HEK293 (cell line): ENCODE data around the gene IQCE.
A peak's percentile ranks its signal among the peaks of the same experiment; 100 is the strongest.

Source experiments
- CTCF ChIA-PET: fragments of 350-600 bp; formaldehyde crosslinking; extraction: SDS; loops from one replicate; lab custom pipeline; 2021; ENCODE audit warnings: antibody characterized with exemption; lab: Yijun Ruan, JAX
- POLR2A ChIA-PET: fragments of 300-600 bp; formaldehyde crosslinking; extraction: SDS; loops from one replicate; lab custom pipeline; 2020; ENCODE audit warnings: antibody characterized with exemption, inconsistent platforms; lab: Yijun Ruan, JAX
- H3K27ac ChIP-seq: fragments of 200-500 bp; sonication (Bioruptor generic); 2 replicates; pipeline ENCODE4 v1.5.1; 2014; ENCODE audit warnings: low read depth, low read length, control low read depth, inconsistent platforms; ENCODE audit errors: extremely low read depth
- H3K36me3 ChIP-seq, 2 experiments: fragments of 200-500 bp in 1 of 2; sonication (Bioruptor generic) in 1 of 2; 1 replicate in 1 of 2; 2 replicates in 1 of 2; pipeline ENCODE4 v1.5.1; 2014 to 2017; ENCODE audit warnings: inconsistent platforms in 2 of 2, low read length in 2 of 2; ENCODE audit not compliant: control insufficient read depth in 2 of 2, insufficient read depth in 1 of 2
- H3K4me1 ChIP-seq: fragments of 200-500 bp; sonication (Bioruptor generic); 2 replicates; pipeline ENCODE4 v1.5.1; 2014; ENCODE audit warnings: mild to moderate bottlenecking, low read length, inconsistent platforms; ENCODE audit not compliant: control insufficient read depth, insufficient read depth
- H3K4me3 ChIP-seq: 2 replicates; pipeline ENCODE4 v1.5.1; 2011; ENCODE audit warnings: low read depth, mild to moderate bottlenecking, control low read depth, low read length, moderate library complexity
- H3K9me3 ChIP-seq: fragments of 200-500 bp; sonication (Bioruptor generic); 2 replicates; pipeline ENCODE4 v1.5.1; 2014; ENCODE audit warnings: low read depth, low read length, inconsistent platforms; ENCODE audit not compliant: control insufficient read depth, insufficient read depth
- AEBP2 ChIP-seq: fragments of 450-650 bp; formaldehyde crosslinking; IDR thresholded peaks from 2 replicates; pipeline ENCODE4 v1.5.1; 2016; ENCODE audit warnings: missing biosample characterization, missing genetic modification characterization, borderline replicate concordance
- EGR2 ChIP-seq: fragments of 450-650 bp; formaldehyde crosslinking; IDR thresholded peaks from 2 replicates; pipeline ENCODE4 v1.5.1; 2016; ENCODE audit warnings: low read depth, missing biosample characterization, missing genetic modification characterization
- GLIS1 ChIP-seq: fragments of 450-650 bp; formaldehyde crosslinking; IDR thresholded peaks from 2 replicates; pipeline ENCODE4 v1.5.1; 2016; ENCODE audit warnings: missing biosample characterization, missing genetic modification characterization
- GLIS2 ChIP-seq: fragments of 450-650 bp; formaldehyde crosslinking; IDR thresholded peaks from 2 replicates; pipeline ENCODE4 v1.5.1; 2016; ENCODE audit warnings: missing biosample characterization, missing genetic modification characterization
- KLF1 ChIP-seq: fragments of 450-650 bp; formaldehyde crosslinking; IDR thresholded peaks from 2 replicates; pipeline ENCODE4 v1.5.1; 2016; ENCODE audit warnings: missing biosample characterization, missing genetic modification characterization
- KLF10 ChIP-seq: fragments of 450-650 bp; IDR thresholded peaks from 2 replicates; pipeline ENCODE4 v1.5.1; 2018; ENCODE audit warnings: missing biosample characterization, mild to moderate bottlenecking, missing genetic modification characterization
- KLF17 ChIP-seq: fragments of 450-650 bp; formaldehyde crosslinking; IDR thresholded peaks from 2 replicates; pipeline ENCODE4 v1.5.1; 2016; ENCODE audit warnings: missing biosample characterization, missing genetic modification characterization
- KLF9 ChIP-seq: fragments of 450-650 bp; formaldehyde crosslinking; IDR thresholded peaks from 2 replicates; pipeline ENCODE4 v1.5.1; 2016; ENCODE audit warnings: missing biosample characterization, missing genetic modification characterization, low read depth
- OSR2 ChIP-seq: fragments of 450-650 bp; formaldehyde crosslinking; IDR thresholded peaks from 2 replicates; pipeline ENCODE4 v1.5.1; 2016; ENCODE audit warnings: missing biosample characterization, missing genetic modification characterization
- PATZ1 ChIP-seq: fragments of 450-650 bp; formaldehyde crosslinking; IDR thresholded peaks from 2 replicates; pipeline ENCODE4 v1.5.1; 2016; ENCODE audit warnings: missing biosample characterization, missing genetic modification characterization
- RBAK ChIP-seq: fragments of 450-650 bp; formaldehyde crosslinking; IDR thresholded peaks from 2 replicates; pipeline ENCODE4 v1.5.1; 2016; ENCODE audit warnings: missing biosample characterization, missing genetic modification characterization
- SP2 ChIP-seq: fragments of 450-650 bp; formaldehyde crosslinking; IDR thresholded peaks from 2 replicates; pipeline ENCODE4 v1.5.1; 2016; ENCODE audit warnings: missing biosample characterization, missing genetic modification characterization
- SP7 ChIP-seq: fragments of 450-650 bp; formaldehyde crosslinking; IDR thresholded peaks from 2 replicates; pipeline ENCODE4 v1.5.1; 2016; ENCODE audit warnings: missing biosample characterization, missing genetic modification characterization
- WT1 ChIP-seq: fragments of 450-650 bp; formaldehyde crosslinking; IDR thresholded peaks from 2 replicates; pipeline ENCODE4 v1.5.1; 2016; ENCODE audit warnings: missing biosample characterization, missing genetic modification characterization
- ZFHX2 ChIP-seq: fragments of 450-650 bp; formaldehyde crosslinking; conservative IDR thresholded peaks from 2 replicates; pipeline ENCODE4 v1.5.1; 2016; ENCODE audit warnings: missing biosample characterization, missing genetic modification characterization
- ZIC2 ChIP-seq: fragments of 450-650 bp; formaldehyde crosslinking; IDR thresholded peaks from 2 replicates; pipeline ENCODE4 v1.5.1; 2016; ENCODE audit warnings: missing biosample characterization, missing genetic modification characterization
- ZNF18 ChIP-seq: fragments of 450-650 bp; formaldehyde crosslinking; IDR thresholded peaks from 2 replicates; pipeline ENCODE4 v1.5.1; 2016; ENCODE audit warnings: missing biosample characterization, missing genetic modification characterization
- ZNF335 ChIP-seq: fragments of 450-650 bp; formaldehyde crosslinking; conservative IDR thresholded peaks from 2 replicates; pipeline ENCODE4 v1.5.1; 2016; ENCODE audit warnings: missing biosample characterization, missing genetic modification characterization
- ZNF341 ChIP-seq: fragments of 450-650 bp; formaldehyde crosslinking; IDR thresholded peaks from 2 replicates; pipeline ENCODE4; 2016; ENCODE audit warnings: low read depth, missing biosample characterization, missing genetic modification characterization
- ZNF362 ChIP-seq: fragments of 450-650 bp; formaldehyde crosslinking; IDR thresholded peaks from 2 replicates; pipeline ENCODE4 v1.5.1; 2016; ENCODE audit warnings: missing biosample characterization, missing genetic modification characterization
- ZNF398 ChIP-seq: fragments of 450-650 bp; formaldehyde crosslinking; IDR thresholded peaks from 2 replicates; pipeline ENCODE4 v1.5.1; 2017; ENCODE audit warnings: missing biosample characterization, missing genetic modification characterization
- ZNF488 ChIP-seq: fragments of 450-650 bp; formaldehyde crosslinking; IDR thresholded peaks from 2 replicates; pipeline ENCODE4 v1.5.1; 2016; ENCODE audit warnings: missing biosample characterization, missing genetic modification characterization
- ZNF639 ChIP-seq: fragments of 450-650 bp; formaldehyde crosslinking; IDR thresholded peaks from 2 replicates; pipeline ENCODE4 v1.5.1; 2016; ENCODE audit warnings: missing biosample characterization, missing genetic modification characterization

IQCE gene

GRCh38 chr7:2527505-2528467, 31.0 kb upstream of the IQCE start:
- Histone ChIP-seq H3K9me3 (no peaks in the 10 kb centered on the region), H3K4me1 (peaks cover 7% of the 10 kb centered on the region), H3K4me3 (no peak overlapping the region), H3K36me3 (no peaks in the 10 kb centered on the region), H3K27ac (no peak overlapping the region)
- CTCF ChIA-PET = no interaction called here
- POLR2A ChIA-PET = interaction anchor here (0.6 to 0.8 kb wide), 3 partner anchors 14 to 514 kb away, joined by 3 to 5 read pairs (median 3); no protein-coding TSS in a partner anchor
- TF ChIP-seq ZNF639 (tag by site-specific recombination) = no peak
- TF ChIP-seq GLIS2 (tag by site-specific recombination) = peak; percentile 72
- TF ChIP-seq ZNF18 (tag by site-specific recombination) = no peak
- TF ChIP-seq SP7 (tag by site-specific recombination) = peak; percentile 51
- TF ChIP-seq WT1 (tag by site-specific recombination) = peak; percentile 75
- TF ChIP-seq ZNF398 (tag by site-specific recombination) = 0 out of 2 replicates have a peak, but pooled peaks have one; percentile 14
- no peak for TF ChIP-seq OSR2
- peak; percentile 92 for TF ChIP-seq GLIS1
- TF ChIP-seq KLF1 (tag by site-specific recombination) = peak; percentile 71
- TF ChIP-seq PATZ1 (tag by site-specific recombination) = peak; percentile 69
- TF ChIP-seq ZNF362 (tag by site-specific recombination) = no peak
- TF ChIP-seq ZNF488 = no peak
- 0 out of 2 replicates have a peak, but pooled peaks have one; percentile 21 for TF ChIP-seq KLF10 (tag by site-specific recombination)
- no peak for TF ChIP-seq ZNF335
- TF ChIP-seq RBAK (tag by site-specific recombination) = no peak
- TF ChIP-seq ZIC2 (tag by site-specific recombination) = peak; percentile 78
- peak; percentile 36; the same call in 1 of the 2 replicates for TF ChIP-seq KLF9 (tag by site-specific recombination)
- TF ChIP-seq ZNF341 = peak; percentile 49; the same call in 1 of the 2 replicates
- TF ChIP-seq SP2 = 0 out of 2 replicates have a peak, but pooled peaks have one; percentile 5
- TF ChIP-seq EGR2 (tag by site-specific recombination) = peak; percentile 36; the same call in 1 of the 2 replicates
- no peak for TF ChIP-seq AEBP2 (tag by site-specific recombination)
- TF ChIP-seq KLF17 (tag by site-specific recombination) = peak; percentile 76
- peak; percentile 52; the same call in 1 of the 2 replicates for TF ChIP-seq ZFHX2 (tag by site-specific recombination)
